AG04450 (cell line): Measurements from ENCODE around the gene PCBD2. TPM values are rescaled to one million over a fixed set of nuclear protein-coding genes. Genes with fewer than 3 reads are reported as not detected.
A peak's percentile ranks its signal among the peaks of the same experiment; 100 is the strongest.

Experiments
- CTCF ChIA-PET: fragments of 300-600, 350-600 bp; formaldehyde crosslinking; extraction: SDS; loops from one replicate; lab custom pipeline; 2022; ENCODE audit warnings: antibody characterized with exemption, inconsistent platforms; lab: Charles Lee
- POLR2A ChIA-PET: fragments of 350-600 bp; formaldehyde crosslinking; extraction: SDS; loops from one replicate; lab custom pipeline; 2021; ENCODE audit warnings: antibody characterized with exemption, inconsistent platforms; lab: Yijun Ruan, JAX
- DNase-seq: peaks from one replicate; pipeline ENCODE4 v3.0.0-alpha.2; 2011; ENCODE audit warnings: low read depth, low spot score
- H3K27ac ChIP-seq: one replicate; pipeline ENCODE4 v1.5.1; 2012; ENCODE audit warnings: low read depth, low read length, control low read depth
- H3K27me3 ChIP-seq: one replicate; pipeline ENCODE4 v1.6.0; 2012; ENCODE audit warnings: low read length; ENCODE audit not compliant: control insufficient read depth, insufficient read depth
- H3K4me3 ChIP-seq: 2 replicates; pipeline ENCODE4 v1.5.1; 2011; ENCODE audit warnings: mild to moderate bottlenecking, low read depth, low read length, control low read depth
- H3K9me3 ChIP-seq: 2 replicates; pipeline ENCODE4 v1.5.1; 2012; ENCODE audit warnings: low read length; ENCODE audit not compliant: control insufficient read depth, insufficient read depth
- CTCF ChIP-seq: IDR thresholded peaks from 2 replicates; pipeline ENCODE4 v1.5.1; 2011; ENCODE audit warnings: low read depth, low read length, control low read depth, inconsistent platforms
- polyA plus RNA-seq: library from polyadenylated mRNA; depleted of rRNA; stranded (reverse); fragments of >200 nt; gene quantifications from 2 replicates; pipeline ENCODE4 v1.2.3, GENCODE V29; 2011

The PCBD2 gene
- polyA plus RNA-seq, 1 experiment, result 4.8 TPM

- ChIA-PET CTCF (no interaction called here), POLR2A (interaction anchor here (0.6 to 1.7 kb wide), 8 partner anchors 12 to 214 kb away, joined by 3 to 16 read pairs (median 5); partner anchors contain the start of genes C5orf24 and PCBD2)
- Histone ChIP-seq H3K4me3 (peak within 1 kb of the TSS; percentile 91), H3K27me3 (no peaks in the 10 kb centered on the region), H3K9me3 (no peaks in the 10 kb centered on the region; the same call in 1 of the 2 replicates), H3K27ac (peak within 1 kb of the TSS; percentile 94)
- TF ChIP-seq CTCF, result no peak
- peak; percentile 51 for DNase-seq
These were observed 30.7 kb upstream of the PCBD2 start, which contains the start of gene TXNDC15 for GRCh38 chr5:134873987-134874830. Gene TXNDC15 (plus strand): TSS chr5:134874371. CDS start chr5:134874428, 57 bp downstream.

- Histone ChIP-seq H3K27ac (peak overlapping the region; percentile 94), H3K4me3 (peak overlapping the region; percentile 91), H3K9me3 (no peaks in the 10 kb centered on the region; the same call in 1 of the 2 replicates), H3K27me3 (no peaks in the 10 kb centered on the region)
- peak; percentile 68 for DNase-seq
- CTCF ChIA-PET, result no interaction called here
- TF ChIP-seq CTCF, result no peak
- POLR2A ChIA-PET, result interaction anchor here (1.2 to 1.7 kb wide), 4 partner anchors 13 to 30 kb away, joined by 3 to 9 read pairs (median 5); partner anchors contain the start of genes C5orf24 and PCBD2
These were observed 29.9 kb upstream of the PCBD2 start for GRCh38 chr5:134874831-134875655.

GRCh38 chr5:134877159-134877558 is 27.8 kb upstream of the PCBD2 start:
- Histone ChIP-seq H3K27me3 (no peaks in the 10 kb centered on the region), H3K27ac (no peak overlapping the region), H3K4me3 (no peak overlapping the region), H3K9me3 (no peaks in the 10 kb centered on the region; the same call in 1 of the 2 replicates)
- TF ChIP-seq CTCF, result no peak
- DNase-seq, result no peak
- CTCF ChIA-PET, result no interaction called here
- POLR2A ChIA-PET, result no interaction called here

GRCh38 chr5:134878403-134878802 is 26.5 kb upstream of the PCBD2 start:
- H3K9me3 ChIP-seq, result no peaks in the 10 kb centered on the region; the same call in 1 of the 2 replicates
- no peak for DNase-seq
- no peak overlapping the region for H3K27ac ChIP-seq
- ChIA-PET POLR2A (no interaction called here), CTCF (no interaction called here)
- no peak overlapping the region for H3K4me3 ChIP-seq
- no peak for TF ChIP-seq CTCF
- H3K27me3 ChIP-seq, result no peaks in the 10 kb centered on the region
